Type B pancreatic cell (in vitro differentiated cells): ENCODE results near the gene RAP1B. TPM values are rescaled to one million over a fixed set of nuclear protein-coding genes. Genes with fewer than 3 reads are reported as not detected.

Experiments used
- DNase-seq: peaks from one replicate; pipeline ENCODE4 v3.0.0; 2021; ENCODE audit warnings: mixed read lengths; ENCODE audit not compliant: unreplicated experiment; ENCODE audit errors: extremely low spot score
- H3K27ac Mint-ChIP-seq: 2 replicates; pipeline ENCODE4 v1.8.0; 2021; ENCODE audit warnings: mild to moderate bottlenecking, mixed read lengths
- H3K27me3 Mint-ChIP-seq: 2 replicates; pipeline ENCODE4 v1.8.0; 2021; ENCODE audit warnings: mixed read lengths
- H3K36me3 Mint-ChIP-seq: 2 replicates; pipeline ENCODE4 v1.8.0; 2021; ENCODE audit warnings: mixed read lengths
- H3K4me1 Mint-ChIP-seq: one replicate; pipeline ENCODE4 v1.8.0; 2021; ENCODE audit warnings: mixed read lengths; ENCODE audit not compliant: unreplicated experiment
- H3K4me3 Mint-ChIP-seq: 2 replicates; pipeline ENCODE4 v1.8.0; 2021; ENCODE audit warnings: mild to moderate bottlenecking, mixed read lengths
- H3K9me3 Mint-ChIP-seq: 2 replicates; pipeline ENCODE4 v1.8.0; 2021; ENCODE audit warnings: mixed read lengths
- total RNA-seq: library from RNA; stranded (reverse); gene quantifications from 2 replicates; pipeline ENCODE4 v1.2.1, GENCODE V29; 2021; ENCODE audit warnings: low replicate concordance
- TF ChIP-seq, protein P1 (sequence below): fragments of 200-600 bp; sonication (generic); conservative IDR thresholded peaks from 2 replicates; pipeline ENCODE4 v1.5.0; 2021; ENCODE audit warnings: antibody characterized with exemption, mild to moderate bottlenecking

RAP1B gene
- total RNA-seq, 1 donor from 2014 or later: 110 TPM

DNA sequence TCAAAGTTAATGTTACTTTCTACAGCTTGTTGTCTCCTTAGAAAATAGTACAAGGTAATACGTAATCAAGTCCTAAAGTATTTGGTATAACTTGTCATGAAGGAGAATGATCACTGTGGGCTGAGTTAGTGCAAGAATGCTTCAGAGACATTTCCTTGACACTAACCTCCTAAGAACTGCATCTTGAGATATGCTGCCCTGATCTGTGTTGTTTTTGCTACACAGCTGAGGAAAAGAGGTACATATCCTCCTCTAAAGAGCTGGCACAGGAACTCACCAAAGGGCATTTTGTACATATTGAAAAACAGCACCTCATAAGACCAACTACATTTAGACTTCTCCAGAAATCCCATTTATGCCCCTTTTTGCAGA, 28.7 kb downstream of the RAP1B start:
- H3K27ac Mint-ChIP-seq: peak overlapping the region; percentile 37
- H3K27me3 Mint-ChIP-seq: no peaks in the 10 kb centered on the region
- TF ChIP-seq, protein P1, sequence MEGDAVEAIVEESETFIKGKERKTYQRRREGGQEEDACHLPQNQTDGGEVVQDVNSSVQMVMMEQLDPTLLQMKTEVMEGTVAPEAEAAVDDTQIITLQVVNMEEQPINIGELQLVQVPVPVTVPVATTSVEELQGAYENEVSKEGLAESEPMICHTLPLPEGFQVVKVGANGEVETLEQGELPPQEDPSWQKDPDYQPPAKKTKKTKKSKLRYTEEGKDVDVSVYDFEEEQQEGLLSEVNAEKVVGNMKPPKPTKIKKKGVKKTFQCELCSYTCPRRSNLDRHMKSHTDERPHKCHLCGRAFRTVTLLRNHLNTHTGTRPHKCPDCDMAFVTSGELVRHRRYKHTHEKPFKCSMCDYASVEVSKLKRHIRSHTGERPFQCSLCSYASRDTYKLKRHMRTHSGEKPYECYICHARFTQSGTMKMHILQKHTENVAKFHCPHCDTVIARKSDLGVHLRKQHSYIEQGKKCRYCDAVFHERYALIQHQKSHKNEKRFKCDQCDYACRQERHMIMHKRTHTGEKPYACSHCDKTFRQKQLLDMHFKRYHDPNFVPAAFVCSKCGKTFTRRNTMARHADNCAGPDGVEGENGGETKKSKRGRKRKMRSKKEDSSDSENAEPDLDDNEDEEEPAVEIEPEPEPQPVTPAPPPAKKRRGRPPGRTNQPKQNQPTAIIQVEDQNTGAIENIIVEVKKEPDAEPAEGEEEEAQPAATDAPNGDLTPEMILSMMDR: no peak
- H3K4me1 Mint-ChIP-seq: peaks cover 9% of the 10 kb centered on the region
- no peak overlapping the region for H3K4me3 Mint-ChIP-seq
- no peak for DNase-seq
- peaks cover 11% of the 10 kb centered on the region for H3K36me3 Mint-ChIP-seq
- H3K9me3 Mint-ChIP-seq: no peaks in the 10 kb centered on the region

GRCh38 chr12:68641138-68641537, 30.4 kb downstream of the RAP1B start:
- H3K27ac Mint-ChIP-seq: no peak overlapping the region
- H3K4me3 Mint-ChIP-seq: no peak overlapping the region

GRCh38 chr12:68646484-68646883, 35.8 kb downstream of the RAP1B start:
- H3K27ac Mint-ChIP-seq: no peak overlapping the region
- H3K9me3 Mint-ChIP-seq: no peaks in the 10 kb centered on the region
- TF ChIP-seq, protein P1: no peak
- peaks cover 20% of the 10 kb centered on the region for H3K36me3 Mint-ChIP-seq
- no peak overlapping the region for H3K4me3 Mint-ChIP-seq
- peaks cover 4% of the 10 kb centered on the region for H3K4me1 Mint-ChIP-seq
- DNase-seq: no peak
- no peaks in the 10 kb centered on the region for H3K27me3 Mint-ChIP-seq

More at GRCh38 chr12:68641138-68641537, 30.4 kb downstream of the RAP1B start:
- H3K36me3 Mint-ChIP-seq: peaks cover 16% of the 10 kb centered on the region
- no peak for DNase-seq
- H3K4me1 Mint-ChIP-seq: peaks cover 4% of the 10 kb centered on the region
- TF ChIP-seq, protein P1: no peak
- H3K27me3 Mint-ChIP-seq: no peaks in the 10 kb centered on the region
- no peaks in the 10 kb centered on the region for H3K9me3 Mint-ChIP-seq

- DNase-seq: no peak
- Mint-ChIP-seq H3K36me3 (peaks cover 19% of the 10 kb centered on the region), H3K27me3 (no peaks in the 10 kb centered on the region), H3K27ac (no peak overlapping the region), H3K9me3 (no peaks in the 10 kb centered on the region), H3K4me1 (peaks cover 4% of the 10 kb centered on the region), H3K4me3 (no peak overlapping the region)
- TF ChIP-seq, protein P1: no peak
These were observed 36.8 kb downstream of the RAP1B start for GRCh38 chr12:68647507-68647906.

GRCh38 chr12:68648179-68648578, 37.5 kb downstream of the RAP1B start:
- no peaks in the 10 kb centered on the region for H3K27me3 Mint-ChIP-seq
- TF ChIP-seq, protein P1: no peak
- no peak overlapping the region for H3K4me3 Mint-ChIP-seq
- no peak for DNase-seq
- no peaks in the 10 kb centered on the region for H3K9me3 Mint-ChIP-seq
- peaks cover 21% of the 10 kb centered on the region for H3K36me3 Mint-ChIP-seq
- H3K27ac Mint-ChIP-seq: no peak overlapping the region
- H3K4me1 Mint-ChIP-seq: peaks cover 4% of the 10 kb centered on the region

- Mint-ChIP-seq H3K4me3 (no peak overlapping the region), H3K9me3 (no peaks in the 10 kb centered on the region), H3K4me1 (no peaks in the 10 kb centered on the region), H3K27me3 (no peaks in the 10 kb centered on the region), H3K27ac (no peak overlapping the region), H3K36me3 (peaks cover 4% of the 10 kb centered on the region)
- DNase-seq: no peak
- TF ChIP-seq, protein P1: no peak
These were observed 54.4 kb downstream of the RAP1B start for GRCh38 chr12:68665016-68665569.
